ENCODE results near the gene HSD17B11. TPM values are rescaled to one million over a fixed set of nuclear protein-coding genes. Genes with fewer than 3 reads are reported as not detected.

Gene HSD17B11
- polyA plus RNA-seq, 1 donor (not counting 4 experiments of a cell fraction or from before 2014, with no cell fraction given): 8.5 TPM

DNA sequence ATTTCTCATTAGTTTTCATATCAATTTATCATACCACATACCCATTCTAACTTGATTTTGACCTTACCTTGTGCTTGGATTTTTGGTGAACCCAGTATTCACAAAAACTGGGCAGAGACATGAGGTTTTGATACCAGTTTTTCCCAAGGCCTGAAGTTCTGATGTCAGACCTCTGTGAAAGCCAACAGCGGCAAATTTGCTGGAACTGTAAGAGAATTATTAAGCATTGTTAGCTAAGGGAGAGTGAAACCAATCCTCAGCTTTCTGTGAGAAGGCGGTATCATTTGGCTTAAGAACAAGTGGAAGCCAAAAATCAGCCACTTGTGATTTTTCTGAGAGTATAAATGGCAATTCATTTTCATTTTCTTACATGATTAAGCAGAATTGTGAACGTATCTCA, 77.2 kb downstream of the HSD17B11 start:
- H3K79me2 ChIP-seq (ENCODE audit: control insufficient read depth, insufficient read depth, low read length): no peaks in the 10 kb centered on the region
- H3K4me1 ChIP-seq (ENCODE audit: control insufficient read depth, extremely low read depth, insufficient read depth, low read length): no peaks in the 10 kb centered on the region
- H3K9me3 ChIP-seq (ENCODE audit: control insufficient read depth, low read depth, low read length): no peaks in the 10 kb centered on the region
- H3K36me3 ChIP-seq (ENCODE audit: control insufficient read depth in 2 of 2, extremely low read depth in 1 of 2, insufficient read depth in 2 of 2, low read length in 2 of 2): no peaks in the 10 kb centered on the region
- H3K27me3 ChIP-seq (ENCODE audit: control insufficient read depth, extremely low read depth, insufficient read depth, low read length): no peaks in the 10 kb centered on the region
- H3K27ac ChIP-seq (ENCODE audit: control insufficient read depth, insufficient read depth, low read length): no peak overlapping the region
- H2AFZ ChIP-seq (ENCODE audit: control insufficient read depth, low read length): no peak overlapping the region
- no peak for FAIRE-seq
- no peak overlapping the region for H3K4me2 ChIP-seq (ENCODE audit: control insufficient read depth, extremely low read depth, insufficient read depth, low read depth, low read length)
- no peak for DNase-seq (ENCODE audit: low read depth, low spot score)
- TF ChIP-seq, protein P1, sequence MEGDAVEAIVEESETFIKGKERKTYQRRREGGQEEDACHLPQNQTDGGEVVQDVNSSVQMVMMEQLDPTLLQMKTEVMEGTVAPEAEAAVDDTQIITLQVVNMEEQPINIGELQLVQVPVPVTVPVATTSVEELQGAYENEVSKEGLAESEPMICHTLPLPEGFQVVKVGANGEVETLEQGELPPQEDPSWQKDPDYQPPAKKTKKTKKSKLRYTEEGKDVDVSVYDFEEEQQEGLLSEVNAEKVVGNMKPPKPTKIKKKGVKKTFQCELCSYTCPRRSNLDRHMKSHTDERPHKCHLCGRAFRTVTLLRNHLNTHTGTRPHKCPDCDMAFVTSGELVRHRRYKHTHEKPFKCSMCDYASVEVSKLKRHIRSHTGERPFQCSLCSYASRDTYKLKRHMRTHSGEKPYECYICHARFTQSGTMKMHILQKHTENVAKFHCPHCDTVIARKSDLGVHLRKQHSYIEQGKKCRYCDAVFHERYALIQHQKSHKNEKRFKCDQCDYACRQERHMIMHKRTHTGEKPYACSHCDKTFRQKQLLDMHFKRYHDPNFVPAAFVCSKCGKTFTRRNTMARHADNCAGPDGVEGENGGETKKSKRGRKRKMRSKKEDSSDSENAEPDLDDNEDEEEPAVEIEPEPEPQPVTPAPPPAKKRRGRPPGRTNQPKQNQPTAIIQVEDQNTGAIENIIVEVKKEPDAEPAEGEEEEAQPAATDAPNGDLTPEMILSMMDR (optimal IDR thresholded peaks at IDR 0.05 in 1 of 3, IDR thresholded peaks at IDR 0.05 in 1 of 3, conservative IDR thresholded peaks at IDR 0.05 in 1 of 3; ENCODE audit: extremely low read depth in 1 of 3, insufficient read depth in 2 of 3, low read length in 3 of 3): no peak
- TF ChIP-seq EZH2 (IDR thresholded peaks at IDR 0.05; ENCODE audit: low read length): no peak
- no peak overlapping the region for H3K4me3 ChIP-seq (ENCODE audit: control insufficient read depth in 2 of 3, extremely low read depth in 1 of 3, insufficient read depth in 2 of 3, low read depth in 1 of 3, low read length in 3 of 3)
- dilution Hi-C loops (cut with MboI; ENCODE audit: extremely low pct_ligation_motif_present, low sequenced_read_pairs): no loop called here
- H3K9me1 ChIP-seq (ENCODE audit: control insufficient read depth, extremely low read depth, insufficient read depth, low read length): no peaks in the 10 kb centered on the region
- no peak overlapping the region for H3K9ac ChIP-seq (ENCODE audit: control insufficient read depth, extremely low read depth, insufficient read depth, low read length)
- no peaks in the 10 kb centered on the region for H4K20me1 ChIP-seq (ENCODE audit: control insufficient read depth, extremely low read depth, insufficient read depth, low read length)

DNA sequence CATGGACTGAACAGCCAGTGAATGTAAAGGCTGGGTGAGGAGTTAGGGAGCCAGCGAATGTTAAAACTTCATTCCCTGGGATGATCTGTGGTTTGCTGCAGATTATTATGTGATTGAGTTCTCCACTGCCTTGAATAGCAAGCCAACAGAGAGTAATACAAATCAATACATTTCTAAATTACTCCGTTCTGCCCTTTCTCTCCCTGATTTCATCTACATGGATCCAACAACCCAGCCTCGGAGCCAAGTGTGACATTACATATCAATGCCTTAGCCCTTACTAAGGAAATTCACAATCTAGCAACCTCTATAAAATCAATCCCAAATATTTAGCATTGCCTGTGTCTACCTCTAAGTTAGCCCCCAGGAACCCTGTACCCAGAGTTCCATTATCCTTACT, 79.3 kb downstream of the HSD17B11 start:
- Histone ChIP-seq H3K4me2 (ENCODE audit: control insufficient read depth, extremely low read depth, insufficient read depth, low read depth, low read length) (no peak overlapping the region), H3K79me2 (ENCODE audit: control insufficient read depth, insufficient read depth, low read length) (no peaks in the 10 kb centered on the region), H3K27me3 (ENCODE audit: control insufficient read depth, extremely low read depth, insufficient read depth, low read length) (no peaks in the 10 kb centered on the region), H4K20me1 (ENCODE audit: control insufficient read depth, extremely low read depth, insufficient read depth, low read length) (no peaks in the 10 kb centered on the region), H3K9ac (ENCODE audit: control insufficient read depth, extremely low read depth, insufficient read depth, low read length) (no peak overlapping the region), H3K9me3 (ENCODE audit: control insufficient read depth, low read depth, low read length) (no peaks in the 10 kb centered on the region), H3K27ac (ENCODE audit: control insufficient read depth, insufficient read depth, low read length) (no peak overlapping the region), H3K4me1 (ENCODE audit: control insufficient read depth, extremely low read depth, insufficient read depth, low read length) (no peaks in the 10 kb centered on the region), H3K36me3 (ENCODE audit: control insufficient read depth in 2 of 2, extremely low read depth in 1 of 2, insufficient read depth in 2 of 2, low read length in 2 of 2) (no peaks in the 10 kb centered on the region), H3K4me3 (ENCODE audit: control insufficient read depth in 2 of 3, extremely low read depth in 1 of 3, insufficient read depth in 2 of 3, low read depth in 1 of 3, low read length in 3 of 3) (no peak overlapping the region), H3K9me1 (ENCODE audit: control insufficient read depth, extremely low read depth, insufficient read depth, low read length) (no peaks in the 10 kb centered on the region), H2AFZ (ENCODE audit: control insufficient read depth, low read length) (no peak overlapping the region)
- no peak for FAIRE-seq
- dilution Hi-C loops (cut with MboI; ENCODE audit: extremely low pct_ligation_motif_present, low sequenced_read_pairs): no loop called here
- no peak for TF ChIP-seq EZH2 (IDR thresholded peaks at IDR 0.05; ENCODE audit: low read length)
- TF ChIP-seq, protein P1 (optimal IDR thresholded peaks at IDR 0.05 in 1 of 3, IDR thresholded peaks at IDR 0.05 in 1 of 3, conservative IDR thresholded peaks at IDR 0.05 in 1 of 3; ENCODE audit: extremely low read depth in 1 of 3, insufficient read depth in 2 of 3, low read length in 3 of 3): no peak
- no peak for DNase-seq (ENCODE audit: low read depth, low spot score)
